HG03196 (cell line): ENCODE data around the gene GALNT17.
"Not testable (repeated sequence)": the region's sequence is repeated elsewhere in the genome, so short reads cannot be mapped to it uniquely, and the experiment has no call there.

Source experiments
- ATAC-seq: cut with Tn5 transposase; IDR thresholded peaks from one replicate; pipeline ENCODE4 v1.9.1; 2021; ENCODE audit not compliant: unreplicated experiment

GALNT17 gene

GRCh38 chr7:71613313-71613712 is 481.4 kb downstream of the GALNT17 start:
- ATAC-seq = no peak

DNA sequence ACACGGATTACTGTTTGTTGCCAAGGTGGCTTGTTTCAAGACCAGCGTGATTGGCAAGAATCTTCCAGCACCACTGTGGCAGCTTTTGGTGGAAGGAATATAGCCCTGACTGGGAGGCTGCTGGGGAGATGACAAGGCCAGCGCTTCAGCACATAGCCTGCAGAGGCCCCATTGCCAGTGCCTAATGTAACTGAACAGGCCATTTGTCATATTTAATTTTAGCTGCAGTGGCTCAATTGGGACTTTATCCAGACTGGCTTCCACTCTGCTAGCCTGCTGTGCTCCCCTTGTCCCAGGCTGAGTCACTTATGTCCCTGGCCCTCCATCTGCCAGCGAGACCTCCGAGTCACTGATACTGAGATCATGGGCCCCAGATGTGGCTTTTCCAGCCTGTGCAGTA is 483.1 kb downstream of the GALNT17 start:
- ATAC-seq = no peak

- ATAC-seq = no peak
Observed at GRCh38 chr7:71616217-71616616, 484.3 kb downstream of the GALNT17 start.

DNA sequence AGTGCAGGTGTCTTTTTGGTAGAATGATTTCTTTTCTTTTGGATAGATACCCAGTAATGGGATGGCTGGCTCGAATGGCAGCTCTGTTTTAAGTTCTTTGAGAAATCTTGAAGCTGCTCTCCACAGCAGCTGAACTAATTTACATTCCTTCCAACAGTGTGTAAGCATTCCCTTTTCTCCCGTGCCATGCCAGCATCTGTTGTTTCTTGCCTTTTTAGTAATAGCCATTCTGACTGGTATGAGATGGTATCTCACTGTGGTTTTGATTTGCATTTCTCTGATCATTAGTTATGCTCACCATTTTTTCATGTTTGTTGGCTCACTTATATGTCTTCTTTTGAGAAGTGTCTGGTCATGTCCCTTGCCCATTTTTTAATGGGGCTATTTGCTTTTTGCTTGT is 486.3 kb downstream of the GALNT17 start:
- ATAC-seq = no peak

GRCh38 chr7:71625545-71625944 is 493.6 kb downstream of the GALNT17 start:
- ATAC-seq = no peak

DNA sequence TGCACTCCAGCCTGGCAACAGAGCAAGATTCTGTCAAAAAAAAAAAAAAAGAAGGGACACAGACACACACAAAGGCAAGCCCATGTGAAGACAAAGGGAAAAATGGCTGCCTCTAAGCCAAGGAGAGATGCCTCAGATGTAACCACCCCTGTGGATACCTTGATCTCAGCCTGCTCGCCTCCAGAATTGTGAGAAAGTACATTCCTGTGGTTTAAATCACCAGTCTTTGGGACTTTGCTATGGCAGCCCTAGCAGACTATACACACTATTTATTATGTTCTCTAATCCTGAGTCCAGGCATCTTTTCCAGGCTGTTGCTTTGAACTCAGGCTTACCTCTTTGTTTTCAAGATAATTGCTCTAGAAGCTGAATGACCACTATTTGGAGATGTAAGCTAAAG is 494.3 kb downstream of the GALNT17 start:
- ATAC-seq = no peak

DNA sequence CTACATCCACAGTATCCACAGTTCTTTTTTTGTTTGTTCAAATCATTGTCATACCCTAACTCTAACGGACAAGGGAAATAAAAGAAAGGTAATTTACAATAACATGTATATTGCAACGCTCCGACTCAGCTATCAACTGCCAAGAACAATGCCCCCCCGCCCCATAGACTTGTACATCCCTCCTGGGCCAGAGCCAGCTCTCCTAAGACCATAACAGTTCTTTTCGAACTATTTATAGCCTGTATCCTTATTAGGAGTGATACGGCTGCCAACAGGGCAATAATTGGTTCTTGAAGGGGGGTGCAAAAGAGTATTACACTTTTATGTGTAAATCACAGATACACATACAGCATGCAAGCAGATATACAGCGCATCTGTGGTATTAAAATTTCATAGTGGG is 495.7 kb downstream of the GALNT17 start:
- no peak for ATAC-seq

GRCh38 chr7:71630516-71630915 is 498.6 kb downstream of the GALNT17 start:
- ATAC-seq = no peak

DNA sequence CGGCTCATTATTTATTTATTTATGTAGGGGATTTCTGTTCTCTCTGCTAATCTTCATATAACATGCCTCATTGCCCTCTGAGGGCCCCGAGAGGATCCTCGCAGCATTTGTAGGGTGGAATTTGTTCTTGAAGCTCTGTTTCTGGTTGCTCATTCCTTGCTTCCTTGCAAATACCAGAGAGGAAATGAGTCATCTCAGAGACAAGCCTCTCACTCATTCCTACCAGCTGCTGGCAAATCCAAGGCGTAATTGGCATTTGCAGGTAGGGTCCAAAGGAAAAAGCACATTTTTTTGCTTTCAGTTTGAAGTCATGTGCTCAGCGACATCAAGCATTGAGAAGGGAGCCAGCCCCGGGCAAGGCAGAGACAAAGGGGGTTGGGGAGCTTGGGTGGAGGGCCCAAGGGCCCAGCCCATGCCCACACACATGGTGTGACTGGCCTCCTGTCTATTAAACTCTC is 501.6 kb downstream of the GALNT17 start:
- ATAC-seq = no peak

GRCh38 chr7:71635849-71636248 is 503.9 kb downstream of the GALNT17 start:
- ATAC-seq = not testable (repeated sequence)

- no peak for ATAC-seq
Observed at GRCh38 chr7:71636329-71636728, 504.4 kb downstream of the GALNT17 start.

- ATAC-seq = no peak
Observed at GRCh38 chr7:71637578-71637977, 505.6 kb downstream of the GALNT17 start.

GRCh38 chr7:71638108-71638507 is 506.2 kb downstream of the GALNT17 start:
- ATAC-seq = no peak

- ATAC-seq = no peak
Observed at GRCh38 chr7:71639382-71640085, 507.6 kb downstream of the GALNT17 start.

DNA sequence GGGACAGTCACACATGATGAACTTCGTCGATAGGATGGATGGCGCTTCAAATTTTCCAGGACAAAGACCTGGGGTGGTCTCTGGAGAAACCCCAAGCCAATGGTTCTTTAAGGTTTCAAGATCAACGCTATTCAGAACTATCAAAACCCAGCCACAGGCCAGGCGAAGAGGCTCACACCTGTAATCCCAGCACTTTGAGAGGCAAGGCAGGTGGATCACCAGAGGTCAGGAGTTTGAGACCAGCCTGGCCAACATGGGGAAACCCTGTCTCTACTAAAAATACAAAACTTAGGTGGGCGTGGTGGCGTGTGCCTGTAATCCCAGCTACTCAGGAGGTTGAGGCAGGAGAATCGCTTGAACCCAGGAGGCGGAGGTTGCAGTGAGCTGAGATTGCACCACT is 511.1 kb downstream of the GALNT17 start:
- not testable (repeated sequence) for ATAC-seq

GRCh38 chr7:71645836-71646235 is 513.9 kb downstream of the GALNT17 start:
- no peak for ATAC-seq

- no peak for ATAC-seq
Observed at GRCh38 chr7:71649812-71650211, 517.9 kb downstream of the GALNT17 start.

DNA sequence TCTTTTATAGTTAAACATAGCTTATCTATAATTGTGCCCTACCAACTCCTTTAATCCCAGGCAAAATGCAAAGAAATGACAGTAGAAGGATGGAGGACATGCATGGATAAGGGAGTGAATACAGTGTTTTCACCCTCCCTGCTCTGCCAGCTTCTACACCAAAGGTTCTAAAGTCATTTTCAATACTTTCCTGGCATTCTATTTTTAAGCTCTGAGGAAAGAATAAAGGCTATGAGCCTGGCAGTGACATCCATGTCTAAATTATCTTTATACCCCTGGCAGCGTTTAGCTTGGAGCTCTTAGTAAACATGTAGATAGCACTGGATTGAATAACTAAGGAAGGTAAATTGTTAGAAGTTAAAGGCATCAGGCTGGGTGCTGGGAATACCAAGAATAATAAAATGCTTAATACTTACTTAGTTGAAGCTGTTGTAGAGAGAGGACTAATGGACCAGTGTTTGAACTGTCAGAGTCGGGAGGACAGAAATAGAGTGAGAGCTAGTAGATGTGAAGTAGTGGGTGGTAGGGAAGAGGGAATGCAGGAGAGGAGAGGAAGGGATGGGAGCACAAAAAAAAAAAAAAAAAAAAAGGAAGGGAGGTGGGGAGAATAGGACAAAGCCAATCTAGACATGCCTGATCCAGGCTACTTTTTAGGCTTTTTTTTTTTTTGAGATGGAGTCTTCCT is 518.9 kb downstream of the GALNT17 start:
- no peak for ATAC-seq

GRCh38 chr7:71652510-71652909 is 520.6 kb downstream of the GALNT17 start:
- no peak for ATAC-seq

- no peak for ATAC-seq
Observed at GRCh38 chr7:71657386-71657785, 525.4 kb downstream of the GALNT17 start.

GRCh38 chr7:71659622-71660021 is 527.7 kb downstream of the GALNT17 start:
- no peak for ATAC-seq

DNA sequence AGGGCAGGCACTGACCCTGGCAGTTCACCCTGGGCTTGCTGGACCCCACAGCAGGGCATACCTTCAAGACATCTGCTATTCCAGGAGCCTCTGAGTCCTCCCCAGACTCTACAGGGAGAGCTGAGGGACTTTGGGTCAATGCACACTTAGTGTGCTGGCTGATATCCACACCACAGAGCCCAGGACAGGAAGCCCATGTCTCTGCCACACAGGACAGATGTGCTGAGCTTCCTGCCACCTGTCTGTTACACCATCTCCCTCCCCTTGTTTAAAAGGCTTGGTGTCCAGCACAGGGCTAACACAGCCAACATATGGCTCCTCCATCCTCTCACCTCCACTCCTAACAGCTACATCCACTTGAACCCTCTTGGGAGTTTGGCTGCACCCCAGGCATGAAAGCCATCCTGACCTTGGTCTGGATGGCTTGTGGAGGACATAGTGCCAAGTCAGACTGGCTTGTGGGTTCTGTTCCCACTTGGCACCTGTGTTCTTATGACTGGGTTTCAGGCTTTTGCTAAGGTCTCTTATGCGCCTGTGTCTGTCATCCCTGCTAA is 529.8 kb downstream of the GALNT17 start:
- ATAC-seq = no peak
